D721Med (cell line): ENCODE results near the gene ABCB8.

Experiments
- DNase-seq: peaks from one replicate; pipeline ENCODE4 v3.0.0; 2011; ENCODE audit warnings: low spot score; ENCODE audit not compliant: insufficient read length
- FAIRE-seq: peaks from 2 replicates; lab custom pipeline; 2011; peaks lifted over from hg19 to GRCh38; lab: Jason Lieb, UNC
- CTCF ChIP-seq: IDR thresholded peaks from 2 replicates; pipeline ENCODE4 v1.5.1; 2012; ENCODE audit warnings: mild to moderate bottlenecking, control low read depth; ENCODE audit not compliant: insufficient read depth; ENCODE audit errors: missing control alignments

Gene ABCB8

GRCh38 chr7:151085691-151086620, 57.7 kb downstream of the ABCB8 start, which contains the start of gene AGAP3:
AGAP3 (plus strand) TSS chr7:151086475; CDS start chr7:151086742, 267 bp downstream.
- DNase-seq: peak; percentile 87
- no peak for FAIRE-seq

GRCh38 chr7:151086802-151087244, 58.6 kb downstream of the ABCB8 start:
- FAIRE-seq: no peak
- DNase-seq: no peak
- TF ChIP-seq CTCF: no peak

More at GRCh38 chr7:151085691-151086620, 57.7 kb downstream of the ABCB8 start, which contains the start of gene AGAP3:
- no peak for TF ChIP-seq CTCF

- no peak for FAIRE-seq
- TF ChIP-seq CTCF: peak; percentile 33
- no peak for DNase-seq
Observed at GRCh38 chr7:151087245-151088018, 59.2 kb downstream of the ABCB8 start.

GRCh38 chr7:151088019-151088855, 60.0 kb downstream of the ABCB8 start:
- DNase-seq (no peak), FAIRE-seq (no peak)
- no peak for TF ChIP-seq CTCF

- no peak for TF ChIP-seq CTCF
- FAIRE-seq (no peak), DNase-seq (no peak)
Observed at GRCh38 chr7:151088856-151089699, 60.8 kb downstream of the ABCB8 start.
